NCI-H146 (cell line): ENCODE results near the gene SULT1C2.
"Not testable (repeated sequence)": the region's sequence is repeated elsewhere in the genome, so short reads cannot be mapped to it uniquely, and the experiment has no call there.

Experiments
- DNase-seq: peaks from one replicate; lab custom pipeline; 2025; lab: John Stamatoyannopoulos, UW

SULT1C2 gene

GRCh38 chr2:108351889-108352288 lies 63.2 kb downstream of the SULT1C2 start:
- DNase-seq, result no peak

GRCh38 chr2:108354136-108354535 lies 65.4 kb downstream of the SULT1C2 start:
- no peak for DNase-seq

DNA sequence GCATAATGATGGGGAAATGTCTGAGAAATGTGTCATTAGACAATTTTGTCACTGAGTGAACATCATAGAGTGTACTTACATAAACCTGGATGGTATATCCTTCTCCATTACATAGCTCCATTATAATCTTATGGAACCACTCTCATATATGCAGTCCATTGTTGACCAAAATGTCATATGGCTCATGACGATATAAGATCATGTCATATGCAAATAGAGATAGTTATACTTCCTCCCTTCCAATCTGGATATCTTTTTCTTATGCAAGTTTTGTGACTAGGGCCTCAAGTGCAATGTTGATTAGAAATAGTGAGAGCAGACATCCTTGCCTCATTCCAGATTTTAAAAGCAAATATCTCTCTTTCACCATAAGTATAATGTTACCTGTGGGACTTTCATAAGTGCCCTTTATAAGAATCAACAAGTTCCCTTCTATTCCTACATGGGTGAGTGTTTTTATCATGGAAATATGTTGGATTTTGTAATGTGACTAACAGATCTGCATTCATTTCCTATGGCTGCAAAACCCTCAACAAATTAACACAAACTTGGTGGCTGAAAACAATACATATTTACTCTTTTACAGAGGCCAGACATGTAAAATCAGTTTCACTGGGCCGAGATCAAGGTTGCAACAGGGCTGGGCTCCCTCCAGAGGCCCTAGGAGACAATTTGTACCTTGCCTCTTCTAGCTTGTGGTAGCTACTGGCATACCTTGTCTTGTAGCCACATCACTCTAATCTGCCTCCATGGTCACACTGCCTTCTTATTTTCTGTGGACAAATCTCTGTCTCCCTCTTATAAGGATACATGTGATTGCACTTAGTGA lies 67.4 kb downstream of the SULT1C2 start:
- no peak for DNase-seq

DNA sequence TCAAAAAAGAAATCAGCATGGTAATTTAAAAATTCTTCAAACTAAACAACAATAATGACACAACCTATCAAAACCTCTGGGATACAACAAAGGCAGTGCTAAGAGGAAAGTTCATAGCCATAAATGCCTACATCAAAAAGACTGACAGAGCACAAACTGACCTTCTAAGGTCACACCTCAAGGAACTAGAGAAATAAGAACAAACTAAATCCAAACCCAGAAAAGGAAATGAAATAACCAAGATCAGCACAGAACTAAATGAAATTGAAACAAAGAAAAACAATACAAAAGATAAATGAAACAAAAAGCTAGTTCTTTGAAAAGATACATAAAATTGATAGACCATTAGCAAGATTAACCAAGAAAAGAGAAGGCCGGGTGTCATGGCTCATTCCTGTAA lies 70.6 kb downstream of the SULT1C2 start:
- not testable (repeated sequence) for DNase-seq
